Mucosa of descending colon (tissue), 3 donors: ENCODE data around the gene HDAC4. TPM values are rescaled to one million over a fixed set of nuclear protein-coding genes. Genes with fewer than 3 reads are reported as not detected.
A peak's percentile ranks its signal among the peaks of the same experiment; 100 is the strongest.

Experiments used
- ATAC-seq: fragments of 200-7000 bp; cut with Tn5 transposase; one replicate; pipeline ENCODE4 v1.9.1; 2020; ENCODE audit warnings: mild to moderate bottlenecking, moderate library complexity
- DNase-seq, 3 donors: peaks; one replicate each; pipeline ENCODE4 v3.0.0-alpha.2; 2020
- H3K36me3 ChIP-seq: fragments of 200-600 bp; one replicate; pipeline ENCODE4 v1.8.0; 2021; ENCODE audit warnings: low read depth, mild to moderate bottlenecking
- H3K4me1 ChIP-seq: fragments of 200-600 bp; one replicate; pipeline ENCODE4 v1.8.0; 2021; ENCODE audit warnings: low read depth, mild to moderate bottlenecking
- H3K4me3 ChIP-seq: fragments of 200-600 bp; one replicate; pipeline ENCODE4 v1.8.0; 2021; ENCODE audit warnings: mild to moderate bottlenecking
- H3K9me3 ChIP-seq: fragments of 200-600 bp; one replicate; pipeline ENCODE4 v1.8.0; 2021; ENCODE audit warnings: mild to moderate bottlenecking
- CTCF ChIP-seq: fragments of 200-600 bp; IDR thresholded peaks from one replicate; pipeline ENCODE4 v1.8.0; 2022; ENCODE audit warnings: antibody characterized with exemption, mild to moderate bottlenecking
- intact Hi-C, 2 donors: fragments of 100-400 bp; cut with DNase I in 1 of 2; cut with micrococcal nuclease in 1 of 2; formaldehyde crosslinking; loops; one replicate each; pipeline versions ENCODE4 v1.11.0 to v1.11.1; 2022; cut with DNase I, micrococcal nuclease
- total RNA-seq, 3 donors: library from RNA; stranded (reverse); fragmentation: NEBNext Ultra II Directional in 2 of 3; extraction: Animal tissue kit (Norgen Biotek cat#: 25700) in 2 of 3; gene quantifications; one replicate each; pipeline versions ENCODE4 v1.2.1 to v1.2.4, GENCODE V29; 2021 to 2023
- donor health status: DM: no; HTN: no; CAD: no; lungs with moderate emphysema.
- donor health status: DM: no; HTN: no; CAD: no.
- donor health status: DM: no; HTN: yes; CAD: no.

The HDAC4 gene
- total RNA-seq, 3 donors from 2014 or later = 41.4 to 147 (median 44.0) TPM

DNA sequence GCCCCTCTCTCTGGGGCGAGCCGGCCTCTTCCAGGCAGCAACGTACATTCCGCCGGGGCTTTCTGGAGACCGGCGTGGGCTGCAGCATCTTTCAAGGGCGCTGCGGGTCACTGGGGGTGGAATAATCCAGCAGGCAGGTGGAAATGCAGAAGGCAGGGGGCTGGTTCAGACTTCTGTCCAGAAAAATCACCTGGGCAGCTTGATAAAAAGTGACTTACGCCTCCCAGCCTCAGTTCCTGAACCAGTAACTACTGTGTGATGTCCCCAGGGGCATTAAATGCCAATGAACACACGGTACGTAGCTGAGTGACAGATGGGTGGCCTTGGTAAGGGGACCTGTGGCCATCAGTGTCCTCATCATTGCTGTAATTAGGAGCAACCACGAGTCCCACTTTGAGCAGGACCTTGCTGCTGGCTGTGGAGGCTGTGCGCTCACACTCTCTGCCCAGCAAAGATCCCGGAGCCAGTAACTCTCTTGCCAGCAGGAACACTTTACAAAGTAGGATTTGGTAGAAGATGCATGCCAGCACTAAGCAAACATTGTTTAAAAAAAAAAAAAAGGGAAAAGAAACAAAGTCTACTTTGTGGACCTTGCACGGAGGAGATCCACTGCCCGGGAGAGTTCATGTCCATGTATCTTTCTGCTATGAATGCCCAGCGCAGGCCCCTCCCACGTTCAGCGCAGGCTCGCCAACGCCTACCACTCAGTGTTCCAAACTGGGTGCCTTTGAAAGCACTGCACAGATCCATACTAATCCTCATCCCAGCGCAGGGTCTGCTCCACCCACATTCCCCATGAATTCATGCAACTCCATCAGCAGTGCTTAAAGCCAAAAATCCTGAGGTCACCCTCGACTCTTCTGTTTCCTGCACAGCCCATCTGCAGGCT lies 177.3 kb downstream of the HDAC4 start:
- intact Hi-C loops = no loop called here
- ATAC-seq (peak; percentile 85), DNase-seq (peak; percentile 75 to 77 (median 77))
- H3K4me3 ChIP-seq = no peak overlapping the region
- no peaks in the 10 kb centered on the region for H3K36me3 ChIP-seq
- no peaks in the 10 kb centered on the region for H3K9me3 ChIP-seq
- no peak for TF ChIP-seq CTCF
- H3K4me1 ChIP-seq = peaks cover 37% of the 10 kb centered on the region

GRCh38 chr2:239222706-239223309 lies 178.0 kb downstream of the HDAC4 start:
- ATAC-seq (no peak), DNase-seq (no peak)
- no peak overlapping the region for H3K4me3 ChIP-seq
- H3K9me3 ChIP-seq = no peaks in the 10 kb centered on the region
- peaks cover 34% of the 10 kb centered on the region for H3K4me1 ChIP-seq
- TF ChIP-seq CTCF = no peak
- no peaks in the 10 kb centered on the region for H3K36me3 ChIP-seq
- intact Hi-C loops = no loop called here

DNA sequence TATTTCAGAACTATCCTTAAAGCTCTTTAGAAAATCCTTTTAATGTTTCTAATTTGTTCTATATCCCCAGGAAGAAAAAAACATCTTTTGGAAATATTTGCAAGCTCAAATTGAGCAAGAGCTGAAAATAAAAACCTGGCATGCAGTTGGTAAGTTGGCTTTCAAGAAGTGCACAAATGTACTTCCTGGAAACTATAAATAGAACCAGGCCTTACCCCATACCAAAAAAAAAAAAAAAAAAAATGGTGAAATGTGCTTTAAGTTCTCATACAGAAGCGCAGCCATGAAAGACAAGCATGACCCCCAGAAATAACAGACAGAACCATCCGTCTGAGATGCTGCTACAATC lies 178.5 kb downstream of the HDAC4 start:
- Histone ChIP-seq H3K4me3 (no peak overlapping the region), H3K9me3 (no peaks in the 10 kb centered on the region), H3K36me3 (no peaks in the 10 kb centered on the region), H3K4me1 (peaks cover 34% of the 10 kb centered on the region)
- no peak for TF ChIP-seq CTCF
- ATAC-seq = no peak
- no peak for DNase-seq
- intact Hi-C loops = no loop called here

DNA sequence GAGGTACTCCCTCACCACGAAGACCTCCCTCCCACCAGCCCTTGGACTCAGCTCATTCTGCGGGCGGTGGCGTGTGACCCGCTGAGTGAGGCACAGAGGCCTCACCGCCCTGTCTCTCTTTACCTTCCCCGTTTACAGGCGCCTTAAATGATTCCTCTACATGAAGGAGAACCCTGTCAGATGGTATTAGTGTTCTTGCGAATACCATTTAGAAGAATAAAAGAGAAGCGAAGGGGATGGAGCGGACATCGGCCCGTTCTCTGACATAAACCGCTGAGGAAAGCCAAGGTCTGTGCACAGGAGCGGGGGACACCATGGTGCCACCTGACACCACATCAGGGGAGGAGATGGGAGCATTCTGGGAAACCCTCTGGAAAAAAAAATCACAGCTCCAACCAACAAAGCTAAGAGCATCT lies 179.8 kb downstream of the HDAC4 start:
- DNase-seq = no peak
- no peaks in the 10 kb centered on the region for H3K9me3 ChIP-seq
- TF ChIP-seq CTCF = no peak
- H3K4me3 ChIP-seq = no peak overlapping the region
- peaks cover 34% of the 10 kb centered on the region for H3K4me1 ChIP-seq
- ATAC-seq = no peak
- H3K36me3 ChIP-seq = no peaks in the 10 kb centered on the region
- intact Hi-C loops = no loop called here

- no peaks in the 10 kb centered on the region for H3K36me3 ChIP-seq
- no peak overlapping the region for H3K4me3 ChIP-seq
- no peak for TF ChIP-seq CTCF
- H3K4me1 ChIP-seq = peaks cover 27% of the 10 kb centered on the region
- ATAC-seq (no peak), DNase-seq (no peak)
- intact Hi-C loops = no loop called here
- no peaks in the 10 kb centered on the region for H3K9me3 ChIP-seq
Measured at GRCh38 chr2:239220341-239220740, 180.5 kb downstream of the HDAC4 start.
